Stomach (tissue), 9 donors: ENCODE data around the gene PIAS2. TPM values are rescaled to one million over a fixed set of nuclear protein-coding genes. Genes with fewer than 3 reads are reported as not detected.

Source experiments
- DNase-seq, 2 donors: peaks; one replicate each; pipeline versions ENCODE4 v3.0.0 to v3.0.0-alpha.2; 2013 to 2019
- H3K27ac ChIP-seq, 5 donors: fragments of 200-600 bp in 4 of 5; sonication (generic) in 4 of 5; one replicate each; pipeline ENCODE4 v1.5.1; 2013 to 2019; ENCODE audit warnings: mild to moderate bottlenecking in 1 of 5, moderate library complexity in 1 of 5
- H3K27me3 ChIP-seq, 3 donors: fragments of 200-600 bp; sonication (generic); one replicate each; pipeline ENCODE4 v1.5.1; 2017 to 2019; ENCODE audit warnings: mixed run types in 1 of 3
- H3K36me3 ChIP-seq, 4 donors: fragments of 200-600 bp; sonication (generic); 1 replicate in 3 of 4; 2 replicates in 1 of 4; pipeline ENCODE4 v1.5.1; 2016 to 2019
- H3K4me1 ChIP-seq, 4 donors: fragments of 200-600 bp; sonication (generic); one replicate each; pipeline ENCODE4 v1.5.1; 2016 to 2019
- H3K4me3 ChIP-seq, 4 donors: fragments of 200-600 bp; sonication (generic) in 3 of 4; one replicate each; pipeline ENCODE4 v1.5.1; 2016 to 2019; ENCODE audit warnings: mild to moderate bottlenecking in 1 of 4
- H3K9me3 ChIP-seq, 4 donors: fragments of 200-600 bp; sonication (generic); one replicate each; pipeline ENCODE4 v1.5.1; 2016 to 2019
- CTCF ChIP-seq, 7 experiments: fragments of 450-650 bp in 4 of 7; fragments of 200-600 bp in 3 of 7; sonication (generic) in 3 of 7; IDR thresholded peaks; one replicate each; pipeline ENCODE4 v1.5.1; 2016 to 2019; ENCODE audit warnings: antibody characterized with exemption in 7 of 7, control low read depth in 2 of 7, mild to moderate bottlenecking in 1 of 7
- EP300 ChIP-seq: sonication (generic); formaldehyde crosslinking; IDR thresholded peaks from one replicate; pipeline ENCODE4 v1.6.1; 2017; ENCODE audit warnings: antibody characterized with exemption
- POLR2A ChIP-seq, 4 donors: fragments of 450-650 bp; IDR thresholded peaks; one replicate each; pipeline ENCODE4 v1.6.1; 2016; ENCODE audit warnings: antibody characterized with exemption in 4 of 4, control low read depth in 2 of 4, mild to moderate bottlenecking in 1 of 4, moderate library complexity in 1 of 4
- POLR2AphosphoS5 ChIP-seq, 3 donors: sonication (generic); formaldehyde crosslinking; IDR thresholded peaks; one replicate each; pipeline ENCODE4 v1.6.1; 2016; ENCODE audit warnings: antibody characterized with exemption in 3 of 3
- WGBS, 5 donors: extraction: QIAGEN DNeasy Blood & Tissue Kit in 3 of 5; methylation state at CpG; one replicate each; pipeline versions ENCODE4 v1.1.5 to v1.1.7; 2013 to 2018; 5-methylcytosine and 5-hydroxymethylcytosine counted together
- intact Hi-C: fragments of 100-400 bp; cut with DNase I; formaldehyde crosslinking; loops from one replicate; pipeline ENCODE4 v1.15.1; 2023; ENCODE audit warnings: low total_unique reads
- polyA plus RNA-seq, 3 donors: library from polyadenylated mRNA; stranded (reverse); fragments of 200-250 nt; gene quantifications; one replicate each; pipeline ENCODE4 v1.2.3, GENCODE V29; 2013
- total RNA-seq, 5 donors: library from RNA; depleted of rRNA; stranded (reverse); fragments of >200 nt; gene quantifications; one replicate each; pipeline versions ENCODE4 v1.1.0 to v1.2.3, GENCODE V29; 2014 to 2016
- donor health status: healthy with polysubstance abuse.
- donor health status: Bipolar disorder and iron deficiency.
- donor health status: healthy.

PIAS2 gene
- total and polyA plus RNA-seq, 8 donors: 3.4 to 83.4 (median 31.4) TPM

DNA sequence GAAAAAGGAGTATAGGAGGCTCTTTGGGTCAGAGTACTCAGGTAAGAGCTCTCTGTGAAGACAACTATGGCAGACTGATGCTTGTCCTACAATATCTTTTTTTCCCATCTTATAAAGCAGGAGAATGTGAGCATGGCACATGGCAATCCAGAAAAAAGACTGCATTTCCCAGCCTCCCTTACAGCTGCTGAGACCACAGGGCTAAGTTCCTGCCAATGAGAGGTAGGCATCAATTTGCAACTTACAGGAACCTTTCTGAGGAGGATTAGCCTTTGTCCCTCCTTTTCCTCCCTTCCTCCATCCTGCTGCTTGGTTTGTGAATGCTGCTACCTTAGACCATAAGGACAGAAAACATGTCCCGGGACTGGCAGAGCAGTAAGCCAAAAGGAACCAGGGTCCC, 122.7 kb downstream of the PIAS2 start:
- H3K36me3 ChIP-seq: no peaks in the 10 kb centered on the region
- H3K4me3 ChIP-seq: no peak overlapping the region
- H3K27me3 ChIP-seq: no peaks in the 10 kb centered on the region
- TF ChIP-seq POLR2AphosphoS5 (IDR thresholded peaks at IDR 0.05) (no peak), POLR2A (IDR thresholded peaks at IDR 0.05) (no peak), CTCF (IDR thresholded peaks at IDR 0.05) (no peak), EP300 (no peak)
- intact Hi-C loops: no loop called here
- H3K27ac ChIP-seq: no peak overlapping the region
- WGBS, 5 donors: 60 to 87% (median 71%) methylated on average over 1 of the region's 1 CpG
- H3K9me3 ChIP-seq: peaks cover 0 to 7% (median 1%) of the 10 kb centered on the region in 4 donors
- no peaks in the 10 kb centered on the region for H3K4me1 ChIP-seq
- DNase-seq: no peak

DNA sequence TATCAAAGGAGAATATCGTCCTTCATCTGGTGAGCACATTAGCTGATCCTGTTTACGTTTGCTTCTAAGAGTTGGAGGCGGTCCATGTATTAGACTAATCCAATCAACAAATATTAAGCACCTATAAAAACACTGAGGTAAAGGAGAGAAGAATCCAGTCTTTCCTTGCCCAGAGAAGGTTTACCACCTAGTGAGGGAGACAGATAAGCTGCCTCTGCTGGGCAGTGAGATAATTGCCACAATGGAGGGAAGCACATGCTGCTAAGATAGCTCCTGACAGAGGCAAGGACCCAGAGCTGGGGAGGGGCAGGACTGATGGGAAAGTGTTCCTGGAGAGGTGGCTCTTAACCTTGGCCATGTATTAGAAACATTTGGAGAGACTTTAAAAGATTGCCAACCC, 123.7 kb downstream of the PIAS2 start:
- H3K4me3 ChIP-seq: no peak overlapping the region
- H3K4me1 ChIP-seq: no peaks in the 10 kb centered on the region
- TF ChIP-seq POLR2AphosphoS5 (IDR thresholded peaks at IDR 0.05): no peak
- TF ChIP-seq POLR2A (IDR thresholded peaks at IDR 0.05): no peak
- TF ChIP-seq CTCF (IDR thresholded peaks at IDR 0.05): no peak
- intact Hi-C loops: no loop called here
- 49 to 60% (median 54%) methylated on average over 3 of the region's 3 CpGs for WGBS, 5 donors
- peaks cover 0 to 7% (median 1%) of the 10 kb centered on the region in 4 donors for H3K9me3 ChIP-seq
- DNase-seq: no peak
- no peaks in the 10 kb centered on the region for H3K27me3 ChIP-seq
- H3K27ac ChIP-seq: no peak overlapping the region
- H3K36me3 ChIP-seq: no peaks in the 10 kb centered on the region

DNA sequence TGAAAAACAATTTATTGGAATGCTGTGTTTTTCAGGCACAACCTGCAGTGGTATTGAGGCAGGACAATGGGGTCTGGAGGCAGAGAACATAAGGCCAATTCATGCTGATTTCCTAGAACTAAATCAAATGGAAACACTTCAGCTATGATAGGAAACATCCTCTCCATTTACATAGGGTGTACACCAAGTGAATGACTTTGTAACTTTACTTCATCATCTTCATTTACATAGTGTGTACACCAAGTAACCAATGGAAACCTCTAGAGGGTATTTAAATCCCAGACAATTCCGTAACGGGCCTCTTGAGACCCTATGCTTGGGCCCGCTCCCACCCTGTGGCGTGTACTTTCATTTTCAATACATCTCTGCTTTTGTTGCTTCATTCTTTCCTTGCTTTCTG, 128.2 kb downstream of the PIAS2 start:
- H3K9me3 ChIP-seq: peaks cover 0 to 26% (median 10%) of the 10 kb centered on the region in 4 donors
- no peak overlapping the region for H3K4me3 ChIP-seq
- no peak for TF ChIP-seq POLR2AphosphoS5 (IDR thresholded peaks at IDR 0.05)
- no peak for DNase-seq
- no peaks in the 10 kb centered on the region for H3K36me3 ChIP-seq
- no peaks in the 10 kb centered on the region for H3K27me3 ChIP-seq
- WGBS, 5 donors: 77 to 97% (median 92%) methylated on average over 4 of the region's 4 CpGs
- intact Hi-C loops: no loop called here
- no peak overlapping the region for H3K27ac ChIP-seq
- no peaks in the 10 kb centered on the region for H3K4me1 ChIP-seq

GRCh38 chr18:46787674-46788073, 129.6 kb downstream of the PIAS2 start:
- 73 to 89% (median 83%) methylated on average over 3 of the region's 3 CpGs for WGBS, 5 donors
- Histone ChIP-seq H3K4me1 (no peaks in the 10 kb centered on the region), H3K27me3 (no peaks in the 10 kb centered on the region), H3K4me3 (no peak overlapping the region), H3K9me3 (peaks cover 0 to 26% (median 10%) of the 10 kb centered on the region in 4 donors), H3K27ac (no peak overlapping the region), H3K36me3 (no peaks in the 10 kb centered on the region)
- DNase-seq: no peak
- no peak for TF ChIP-seq POLR2A (IDR thresholded peaks at IDR 0.05)
- TF ChIP-seq EP300: no peak
- TF ChIP-seq CTCF (IDR thresholded peaks at IDR 0.05): no peak
- TF ChIP-seq POLR2AphosphoS5 (IDR thresholded peaks at IDR 0.05): no peak
- intact Hi-C loops: no loop called here

GRCh38 chr18:46772357-46772756, 144.9 kb downstream of the PIAS2 start:
- WGBS, 5 donors: 51 to 64% (median 60%) methylated on average over 5 of the region's 5 CpGs
- no peaks in the 10 kb centered on the region for H3K36me3 ChIP-seq
- intact Hi-C loops: no loop called here
- peaks cover 0 to 13% (median 0%) of the 10 kb centered on the region in 3 donors for H3K27me3 ChIP-seq
- DNase-seq: no peak
- no peaks in the 10 kb centered on the region for H3K4me1 ChIP-seq
- TF ChIP-seq EP300 (no peak), POLR2A (IDR thresholded peaks at IDR 0.05) (no peak), POLR2AphosphoS5 (IDR thresholded peaks at IDR 0.05) (no peak), CTCF (IDR thresholded peaks at IDR 0.05) (no peak)
- no peak overlapping the region for H3K27ac ChIP-seq
- H3K4me3 ChIP-seq: no peak overlapping the region
- H3K9me3 ChIP-seq: no peaks in the 10 kb centered on the region
